Measurements from ENCODE around the gene BTBD19. TPM values are rescaled to one million over a fixed set of nuclear protein-coding genes. Genes with fewer than 3 reads are reported as not detected.
A peak's percentile ranks its signal among the peaks of the same experiment; 100 is the strongest.
"Not testable (repeated sequence)": the region's sequence is repeated elsewhere in the genome, so short reads cannot be mapped to it uniquely, and the experiment has no call there.

BTBD19 gene
- total RNA-seq, 4 donors from 2014 or later, result 1.2 to 7.3 (median 4.4) TPM

GRCh38 chr1:44788120-44788860 lies 20.0 kb upstream of the BTBD19 start, which contains the start of gene BEST4:
BEST4 (minus strand) TSS chr1:44788170; CDS start chr1:44787705, 465 bp downstream.
- no peak for DNase-seq (ENCODE audit: low spot score in 2 of 2)
- no peak for TF ChIP-seq CTCF (IDR thresholded peaks at IDR 0.05)
- TF ChIP-seq POLR2AphosphoS5 (IDR thresholded peaks at IDR 0.05), result no peak
- no peak for TF ChIP-seq POLR2A (IDR thresholded peaks at IDR 0.05)
- TF ChIP-seq EP300 (IDR thresholded peaks at IDR 0.05), result no peak
- Histone ChIP-seq H3K27me3 (no peaks in the 10 kb centered on the region), H3K4me1 (peaks cover 43% of the 10 kb centered on the region), H3K9me3 (no peaks in the 10 kb centered on the region), H3K4me3 (no peak within 1 kb of the TSS), H3K27ac (no peak within 1 kb of the TSS), H3K36me3 (no peaks in the 10 kb centered on the region)
- WGBS, result 87% methylated on average over 4 of the region's 9 CpGs

- peaks cover 20% of the 10 kb centered on the region for H3K4me1 ChIP-seq
Measured at GRCh38 chr1:44790968-44791801, 17.1 kb upstream of the BTBD19 start.

GRCh38 chr1:44792736-44793502 lies 15.4 kb upstream of the BTBD19 start:
- Histone ChIP-seq H3K36me3 (no peaks in the 10 kb centered on the region), H3K4me3 (no peak overlapping the region), H3K27me3 (no peaks in the 10 kb centered on the region), H3K4me1 (peaks cover 13% of the 10 kb centered on the region), H3K27ac (peak overlapping the region; percentile 35), H3K9me3 (no peaks in the 10 kb centered on the region)
- DNase-seq (ENCODE audit: low spot score in 2 of 2), result peak; percentile 22 to 55
- TF ChIP-seq CTCF (IDR thresholded peaks at IDR 0.05) (no peak), POLR2A (IDR thresholded peaks at IDR 0.05) (no peak), EP300 (IDR thresholded peaks at IDR 0.05) (no peak), POLR2AphosphoS5 (IDR thresholded peaks at IDR 0.05) (no peak)
- 77% methylated on average over 9 of the region's 9 CpGs for WGBS

More at GRCh38 chr1:44790968-44791801, 17.1 kb upstream of the BTBD19 start:
- no peak for TF ChIP-seq EP300 (IDR thresholded peaks at IDR 0.05)
- no peak for TF ChIP-seq POLR2AphosphoS5 (IDR thresholded peaks at IDR 0.05)
- no peak for TF ChIP-seq CTCF (IDR thresholded peaks at IDR 0.05)
- TF ChIP-seq POLR2A (IDR thresholded peaks at IDR 0.05), result no peak
- H3K9me3 ChIP-seq, result no peaks in the 10 kb centered on the region
- H3K36me3 ChIP-seq, result no peaks in the 10 kb centered on the region
- WGBS, result 69% methylated on average over 7 of the region's 7 CpGs
- H3K27me3 ChIP-seq, result no peaks in the 10 kb centered on the region
- H3K27ac ChIP-seq, result no peak overlapping the region
- no peak overlapping the region for H3K4me3 ChIP-seq
- DNase-seq (ENCODE audit: low spot score in 2 of 2), result no peak

- peak in 1 of 2 donors; percentile 35 for DNase-seq (ENCODE audit: low spot score in 2 of 2)
- 71% methylated on average over 8 of the region's 8 CpGs for WGBS
- H3K9me3 ChIP-seq, H3K27me3 ChIP-seq, H3K4me3 ChIP-seq, H3K27ac ChIP-seq, H3K36me3 ChIP-seq: not testable (repeated sequence)
- peaks cover 39% of the 10 kb centered on the region for H3K4me1 ChIP-seq
Measured at GRCh38 chr1:44797886-44798285, 10.4 kb upstream of the BTBD19 start.

- Histone ChIP-seq H3K4me3 (no peak overlapping the region), H3K9me3 (no peaks in the 10 kb centered on the region), H3K27ac (peak overlapping the region; percentile 93), H3K27me3 (no peaks in the 10 kb centered on the region), H3K4me1 (peaks cover 38% of the 10 kb centered on the region), H3K36me3 (peaks cover 16% of the 10 kb centered on the region)
- no peak for TF ChIP-seq POLR2A (IDR thresholded peaks at IDR 0.05)
- DNase-seq (ENCODE audit: low spot score in 2 of 2), result peak; percentile 56 to 68
- 88% methylated on average over 8 of the region's 10 CpGs for WGBS
Measured at GRCh38 chr1:44798481-44799365, 9.6 kb upstream of the BTBD19 start.
